Measurements from ENCODE around the gene DNAH17.

The DNAH17 gene

DNA sequence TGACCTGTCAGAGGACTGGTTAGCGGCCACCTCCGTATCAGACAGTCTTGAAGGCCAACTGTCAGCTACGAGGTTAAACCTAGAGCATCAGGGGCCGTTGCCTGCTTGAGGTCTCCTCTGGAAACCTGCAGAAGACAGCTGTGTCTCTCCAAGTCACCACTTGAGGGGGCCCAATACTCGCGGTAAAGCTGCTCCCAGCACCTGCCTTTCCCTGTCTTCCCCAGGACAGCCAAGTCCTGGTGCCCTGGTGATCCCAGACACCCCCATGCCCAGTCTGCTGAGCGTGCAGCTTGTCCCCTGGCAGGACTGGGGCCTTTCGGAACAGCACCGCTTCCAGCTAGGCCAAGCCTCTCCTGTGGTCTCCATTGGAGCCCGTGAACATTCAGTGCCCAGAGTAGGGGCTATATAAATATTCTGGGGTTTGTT lies 80.1 kb downstream of the DNAH17 start:
- Mint-ChIP-seq H3K4me3 (no peak overlapping the region), H3K27ac (no peak overlapping the region), H3K9me3 (no peaks in the 10 kb centered on the region), H3K4me1 (no peaks in the 10 kb centered on the region), H3K27me3 (ENCODE audit: low read depth) (peaks cover 5% of the 10 kb centered on the region), H3K36me3 (ENCODE audit: low read depth) (no peaks in the 10 kb centered on the region)
- TF ChIP-seq, protein P1, sequence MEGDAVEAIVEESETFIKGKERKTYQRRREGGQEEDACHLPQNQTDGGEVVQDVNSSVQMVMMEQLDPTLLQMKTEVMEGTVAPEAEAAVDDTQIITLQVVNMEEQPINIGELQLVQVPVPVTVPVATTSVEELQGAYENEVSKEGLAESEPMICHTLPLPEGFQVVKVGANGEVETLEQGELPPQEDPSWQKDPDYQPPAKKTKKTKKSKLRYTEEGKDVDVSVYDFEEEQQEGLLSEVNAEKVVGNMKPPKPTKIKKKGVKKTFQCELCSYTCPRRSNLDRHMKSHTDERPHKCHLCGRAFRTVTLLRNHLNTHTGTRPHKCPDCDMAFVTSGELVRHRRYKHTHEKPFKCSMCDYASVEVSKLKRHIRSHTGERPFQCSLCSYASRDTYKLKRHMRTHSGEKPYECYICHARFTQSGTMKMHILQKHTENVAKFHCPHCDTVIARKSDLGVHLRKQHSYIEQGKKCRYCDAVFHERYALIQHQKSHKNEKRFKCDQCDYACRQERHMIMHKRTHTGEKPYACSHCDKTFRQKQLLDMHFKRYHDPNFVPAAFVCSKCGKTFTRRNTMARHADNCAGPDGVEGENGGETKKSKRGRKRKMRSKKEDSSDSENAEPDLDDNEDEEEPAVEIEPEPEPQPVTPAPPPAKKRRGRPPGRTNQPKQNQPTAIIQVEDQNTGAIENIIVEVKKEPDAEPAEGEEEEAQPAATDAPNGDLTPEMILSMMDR (IDR thresholded peaks at IDR 0.05; ENCODE audit: unreplicated experiment in 3 of 3) = peak; percentile 78 to 84 (median 82)

DNA sequence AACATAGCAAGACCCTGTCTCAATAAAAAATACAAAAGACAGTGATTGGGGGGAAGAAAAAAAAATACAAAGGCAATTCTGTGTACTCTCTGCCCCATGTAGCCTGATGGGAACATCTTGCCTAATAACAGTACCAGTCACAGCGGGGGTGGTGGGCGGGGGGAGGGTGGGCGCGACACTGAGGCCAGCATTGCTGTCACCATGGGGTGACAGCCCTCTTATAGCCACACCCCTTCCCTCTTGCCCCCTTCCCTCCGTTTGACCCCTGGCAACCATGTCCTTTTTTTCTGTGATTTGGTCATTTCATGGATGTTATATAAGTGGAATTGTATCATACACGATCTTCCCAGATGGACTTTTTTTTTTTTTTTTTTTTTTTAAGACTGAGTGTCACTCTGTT lies 80.9 kb downstream of the DNAH17 start:
- TF ChIP-seq, protein P1 (IDR thresholded peaks at IDR 0.05; ENCODE audit: unreplicated experiment in 3 of 3) = no peak
- no peaks in the 10 kb centered on the region for H3K9me3 Mint-ChIP-seq
- H3K36me3 Mint-ChIP-seq (ENCODE audit: low read depth) = no peaks in the 10 kb centered on the region
- H3K4me1 Mint-ChIP-seq = no peaks in the 10 kb centered on the region
- H3K27ac Mint-ChIP-seq = no peak overlapping the region
- peaks cover 5% of the 10 kb centered on the region for H3K27me3 Mint-ChIP-seq (ENCODE audit: low read depth)
- no peak overlapping the region for H3K4me3 Mint-ChIP-seq

DNA sequence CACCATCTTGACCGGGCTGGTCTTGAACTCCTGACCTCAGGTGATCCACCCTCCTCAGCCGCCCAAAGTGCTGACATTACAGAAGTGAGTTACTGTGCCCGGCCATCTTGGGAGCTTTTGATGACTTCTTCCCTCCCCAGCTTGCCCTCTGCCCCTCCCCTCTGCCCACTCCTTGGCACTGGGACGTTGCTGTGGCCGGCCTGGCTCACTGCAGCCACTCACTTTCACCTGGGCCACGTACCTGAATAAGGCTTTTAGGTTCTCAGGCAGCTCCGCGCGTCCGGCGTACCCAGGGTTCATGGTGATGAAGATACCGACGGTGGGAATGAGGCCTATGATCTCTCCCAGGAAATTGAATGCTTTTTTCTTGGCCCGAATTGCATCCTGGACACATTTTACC lies 81.6 kb downstream of the DNAH17 start:
- Mint-ChIP-seq H3K9me3 (no peaks in the 10 kb centered on the region), H3K4me1 (no peaks in the 10 kb centered on the region), H3K27ac (no peak overlapping the region), H3K4me3 (no peak overlapping the region), H3K27me3 (ENCODE audit: low read depth) (peaks cover 5% of the 10 kb centered on the region), H3K36me3 (ENCODE audit: low read depth) (no peaks in the 10 kb centered on the region)
- TF ChIP-seq, protein P1 (IDR thresholded peaks at IDR 0.05; ENCODE audit: unreplicated experiment in 3 of 3) = no peak

DNA sequence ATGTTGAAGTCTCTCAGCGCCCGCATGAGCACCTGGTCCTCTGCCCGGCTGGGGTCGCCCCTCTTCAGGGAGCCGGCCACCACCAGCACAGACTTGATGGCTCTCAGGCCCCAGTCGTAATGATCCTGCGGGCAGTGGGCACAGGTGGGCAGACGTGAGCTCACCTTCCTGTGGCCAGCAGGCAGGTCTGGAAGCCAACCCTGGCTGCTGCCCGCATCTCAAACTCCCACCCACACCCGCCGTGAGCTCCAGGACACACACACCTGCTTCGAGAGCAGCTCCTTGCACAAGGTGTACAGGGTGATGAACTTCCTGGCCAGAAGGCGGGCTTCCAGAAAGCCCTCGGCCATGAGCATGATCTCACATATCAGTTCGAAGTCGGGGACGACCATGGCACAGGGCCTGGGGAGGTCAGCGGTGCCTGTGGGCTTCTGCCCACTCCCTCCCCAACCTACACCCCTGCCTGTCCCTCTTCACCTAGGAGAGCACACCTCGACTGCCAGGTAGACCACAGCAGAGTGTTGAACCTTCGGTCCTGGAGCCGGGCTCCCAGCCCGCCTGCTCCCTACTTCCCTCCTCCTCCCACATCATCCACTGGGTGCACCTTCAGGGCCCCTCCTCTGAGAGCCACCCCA lies 82.4 kb downstream of the DNAH17 start:
- TF ChIP-seq, protein P1 (IDR thresholded peaks at IDR 0.05; ENCODE audit: unreplicated experiment in 3 of 3) = no peak
- Mint-ChIP-seq H3K27ac (no peak overlapping the region), H3K4me3 (no peak overlapping the region), H3K4me1 (no peaks in the 10 kb centered on the region), H3K36me3 (ENCODE audit: low read depth) (no peaks in the 10 kb centered on the region), H3K27me3 (ENCODE audit: low read depth) (peaks cover 5% of the 10 kb centered on the region), H3K9me3 (no peaks in the 10 kb centered on the region)

DNA sequence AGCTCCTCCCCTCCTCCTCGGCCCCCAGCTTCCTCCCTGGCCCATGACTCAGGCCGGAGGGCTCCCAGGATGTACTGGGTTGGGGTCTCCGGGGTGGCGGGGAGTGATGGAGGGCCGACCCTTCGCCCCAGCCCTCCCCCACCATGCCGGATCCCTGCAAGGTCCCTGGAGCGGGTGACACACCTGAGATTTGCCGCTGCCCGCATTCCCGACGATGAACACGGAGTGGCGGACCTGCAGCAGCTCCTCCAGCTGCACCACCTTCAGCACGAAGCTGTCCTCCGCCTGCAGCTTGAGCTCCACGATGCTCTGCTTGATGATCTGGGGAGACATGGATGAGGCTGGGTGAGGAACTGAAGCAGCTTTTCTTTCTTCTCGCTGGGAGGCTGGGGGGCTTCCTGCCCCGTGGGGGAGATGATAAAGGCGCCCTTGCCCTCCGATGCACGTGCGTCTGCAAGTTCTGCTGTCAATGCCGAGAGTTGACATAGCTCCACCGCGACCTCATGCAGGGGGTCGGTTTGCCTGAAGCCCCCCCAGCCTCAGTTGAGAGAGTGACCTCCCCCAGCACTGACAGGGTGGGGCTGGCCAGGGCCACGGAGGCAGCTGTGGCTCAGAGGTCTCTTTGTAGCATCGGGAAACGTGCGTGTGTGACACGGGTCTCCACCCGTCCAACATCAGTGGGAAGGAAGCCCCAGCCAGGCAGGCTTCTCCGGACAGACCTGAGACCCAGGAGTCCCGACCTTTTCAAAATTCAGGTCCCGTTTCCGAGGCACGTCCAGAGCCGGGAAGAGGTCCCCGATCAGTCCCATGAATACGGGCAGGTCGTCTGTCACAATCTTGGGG lies 83.1 kb downstream of the DNAH17 start:
- no peak overlapping the region for H3K4me3 Mint-ChIP-seq
- no peaks in the 10 kb centered on the region for H3K36me3 Mint-ChIP-seq (ENCODE audit: low read depth)
- H3K27ac Mint-ChIP-seq = no peak overlapping the region
- TF ChIP-seq, protein P1 (IDR thresholded peaks at IDR 0.05; ENCODE audit: unreplicated experiment in 3 of 3) = no peak
- H3K9me3 Mint-ChIP-seq = no peaks in the 10 kb centered on the region
- peaks cover 10% of the 10 kb centered on the region for H3K27me3 Mint-ChIP-seq (ENCODE audit: low read depth)
- no peaks in the 10 kb centered on the region for H3K4me1 Mint-ChIP-seq
